Peyer's patch (tissue), 4 donors: ENCODE results near the gene PPFIBP1.

ENCODE experiments used
- POLR2A ChIP-seq, 2 donors: fragments of 450-650 bp; IDR thresholded peaks; one replicate each; pipeline ENCODE4 v1.5.1; 2017; ENCODE audit warnings: antibody characterized with exemption in 2 of 2, mild to moderate bottlenecking in 2 of 2, moderate library complexity in 2 of 2
- TF ChIP-seq, protein P1 (sequence below), 6 experiments: fragments of 450-650 bp in 4 of 6; fragments of 200-600 bp in 2 of 6; sonication (generic) in 1 of 6; IDR thresholded peaks; one replicate each; pipeline ENCODE4 v1.5.1; 2017 to 2019; ENCODE audit warnings: antibody characterized with exemption in 6 of 6, mild to moderate bottlenecking in 3 of 6, moderate library complexity in 1 of 6

DNA sequence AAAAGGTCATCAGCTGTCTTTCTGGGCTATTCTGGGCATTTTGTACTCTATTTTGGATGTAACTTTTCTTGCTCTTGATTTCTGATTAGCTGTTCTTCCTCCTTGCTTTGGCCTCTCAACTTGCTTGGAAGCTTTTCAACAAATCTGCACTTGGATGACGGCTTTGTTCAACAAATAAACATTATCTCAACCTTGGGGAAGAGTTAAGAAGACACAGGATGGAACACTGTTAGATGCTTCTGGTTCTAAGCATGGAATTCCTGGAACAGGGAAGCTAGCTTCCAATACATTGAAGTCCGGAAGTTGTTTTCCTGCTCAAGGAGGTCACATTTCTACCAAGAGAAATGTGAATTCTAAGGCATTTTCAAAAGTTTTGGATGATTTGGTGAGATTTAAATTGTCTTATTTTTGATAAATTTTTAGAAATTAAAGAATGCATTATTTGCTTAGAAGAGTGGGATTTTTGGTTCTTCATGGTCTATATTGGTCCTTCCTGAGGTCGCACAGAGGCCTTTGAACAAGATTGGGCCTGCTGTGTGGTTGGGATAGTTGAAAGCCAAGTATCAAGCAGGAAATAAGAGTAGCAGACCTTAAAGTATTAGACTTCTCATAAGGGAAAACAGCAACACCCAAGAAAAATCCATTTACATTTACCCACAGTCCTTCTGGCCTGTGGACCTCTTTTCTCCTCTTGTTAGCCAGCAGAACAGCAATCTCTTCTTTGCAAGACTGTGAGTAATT lies 59.2 kb downstream of the PPFIBP1 start:
- no peak for TF ChIP-seq POLR2A (IDR thresholded peaks at IDR 0.05)
- TF ChIP-seq, protein P1, sequence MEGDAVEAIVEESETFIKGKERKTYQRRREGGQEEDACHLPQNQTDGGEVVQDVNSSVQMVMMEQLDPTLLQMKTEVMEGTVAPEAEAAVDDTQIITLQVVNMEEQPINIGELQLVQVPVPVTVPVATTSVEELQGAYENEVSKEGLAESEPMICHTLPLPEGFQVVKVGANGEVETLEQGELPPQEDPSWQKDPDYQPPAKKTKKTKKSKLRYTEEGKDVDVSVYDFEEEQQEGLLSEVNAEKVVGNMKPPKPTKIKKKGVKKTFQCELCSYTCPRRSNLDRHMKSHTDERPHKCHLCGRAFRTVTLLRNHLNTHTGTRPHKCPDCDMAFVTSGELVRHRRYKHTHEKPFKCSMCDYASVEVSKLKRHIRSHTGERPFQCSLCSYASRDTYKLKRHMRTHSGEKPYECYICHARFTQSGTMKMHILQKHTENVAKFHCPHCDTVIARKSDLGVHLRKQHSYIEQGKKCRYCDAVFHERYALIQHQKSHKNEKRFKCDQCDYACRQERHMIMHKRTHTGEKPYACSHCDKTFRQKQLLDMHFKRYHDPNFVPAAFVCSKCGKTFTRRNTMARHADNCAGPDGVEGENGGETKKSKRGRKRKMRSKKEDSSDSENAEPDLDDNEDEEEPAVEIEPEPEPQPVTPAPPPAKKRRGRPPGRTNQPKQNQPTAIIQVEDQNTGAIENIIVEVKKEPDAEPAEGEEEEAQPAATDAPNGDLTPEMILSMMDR (IDR thresholded peaks at IDR 0.05): no peak
